K562 (cell line): ENCODE measurements around the gene RBMXL3. TPM values are rescaled to one million over a fixed set of nuclear protein-coding genes. Genes with fewer than 3 reads are reported as not detected.

Experiments
- AFF1 ChIP-seq, 2 experiments: fragments of 450-650 bp; IDR thresholded peaks; 2 replicates each; pipeline ENCODE4 v1.6.1; 2018; ENCODE audit warnings: mild to moderate bottlenecking in 2 of 2, low read depth in 1 of 2; ENCODE audit not compliant: partially characterized antibody in 2 of 2
- BCLAF1 ChIP-seq, 2 experiments: fragments of 450-650 bp in 1 of 2; IDR thresholded peaks; 2 replicates each; pipeline ENCODE4 v1.6.1; 2011 to 2017; ENCODE audit warnings: low read depth in 2 of 2, antibody characterized with exemption in 1 of 2, borderline replicate concordance in 1 of 2, low read length in 1 of 2, mild to moderate bottlenecking in 1 of 2, mixed read lengths in 1 of 2; ENCODE audit not compliant: control insufficient read depth in 1 of 2
- BMI1 ChIP-seq: fragments of 150-350 bp; IDR thresholded peaks from 2 replicates; pipeline ENCODE4 v1.6.1; 2014; ENCODE audit warnings: low read length
- CEBPB ChIP-seq: fragments of 450-650 bp; IDR thresholded peaks from 2 replicates; pipeline ENCODE4 v1.6.1; 2016; ENCODE audit warnings: missing genetic modification characterization, missing compliant biosample characterization
- CREM ChIP-seq: IDR thresholded peaks from 2 replicates; pipeline ENCODE4 v1.6.1; 2014; ENCODE audit warnings: antibody characterized with exemption, low read depth
- CXXC5 ChIP-seq: fragments of 250-450 bp; sonication (Bioruptor Pico); IDR thresholded peaks from 2 replicates; pipeline ENCODE4 v1.8.0; 2022; ENCODE audit warnings: inconsistent platforms, mild to moderate bottlenecking, moderate library complexity
- PRDM10 ChIP-seq: fragments of 450-650 bp; IDR thresholded peaks from 2 replicates; pipeline ENCODE4 v1.6.1; 2018; ENCODE audit not compliant: partially characterized antibody
- RFX5 ChIP-seq: IDR thresholded peaks from 2 replicates; pipeline ENCODE4 v1.6.1; 2011; ENCODE audit warnings: low read depth, mild to moderate bottlenecking, improper control_type of control experiment, low read length
- TEAD1 ChIP-seq, 2 experiments: fragments of 450-650 bp in 1 of 2; sonication (generic) in 1 of 2; formaldehyde crosslinking; IDR thresholded peaks; 2 replicates each; pipeline versions ENCODE4 v1.4.0 to v1.8.0; 2020 to 2022; ENCODE audit warnings: mild to moderate bottlenecking in 2 of 2, missing genetic modification reagents in 1 of 2
- ZBTB1 ChIP-seq: sonication (generic); formaldehyde crosslinking; IDR thresholded peaks from 2 replicates; pipeline ENCODE4 v1.8.1; 2023; ENCODE audit warnings: missing genetic modification reagents, low read depth, mild to moderate bottlenecking, borderline replicate concordance
- ZNF23 ChIP-seq: fragments of 250-450 bp; sonication (Bioruptor Pico); IDR thresholded peaks from 2 replicates; pipeline ENCODE4 v1.4.0; 2020; ENCODE audit warnings: mild to moderate bottlenecking
- polyA plus RNA-seq, 8 experiments: library from polyadenylated mRNA; depleted of rRNA in 4 of 8; stranded (reverse) in 5 of 8; unstranded in 3 of 8; fragments of >200 nt; fragmentation: Nextera tagmentation in 2 of 8; fragmentation: Illumina TruSeq in 1 of 8; extraction: Ambion mirVana in 2 of 8; extraction: Trizol in 1 of 8; gene quantifications; 2 replicates each; pipeline versions ENCODE4 v1.2.1 to v1.2.3, GENCODE V29; 2011 to 2014; ENCODE audit warnings: inconsistent platforms in 1 of 8, missing spikeins in 1 of 8
- total RNA-seq, 7 experiments: library from RNA; depleted of rRNA in 6 of 7; stranded (reverse); fragments of >200 nt in 6 of 7; fragmentation: Illumina TruSeq in 2 of 7; extraction: Trizol in 2 of 7; gene quantifications; 2 replicates each; pipeline versions ENCODE4 v1.2.1 to v1.2.3, GENCODE V29; 2011 to 2021; ENCODE audit warnings: low replicate concordance in 1 of 7

RBMXL3 gene
- total and polyA plus RNA-seq, 9 of the 15 experiments (the other 6 are each of a cell fraction or from before 2014, with no cell fraction given): 0.03 to 0.31 (median 0.04) TPM; not detected in 6

GRCh38 chrX:115192244-115192700 lies 3.1 kb downstream of the RBMXL3 start (continued):
- no peak for TF ChIP-seq PRDM10
- TF ChIP-seq AFF1 (IDR thresholded peaks at IDR 0.05; ENCODE audit: low read depth in 1 of 2, partially characterized antibody in 2 of 2): no peak
- no peak for TF ChIP-seq CXXC5
- TF ChIP-seq ZNF23 (CRISPR knock-in tag): no peak
- no peak for TF ChIP-seq CREM
- no peak for TF ChIP-seq RFX5
- no peak for TF ChIP-seq CEBPB (tag)
- no peak for TF ChIP-seq BMI1
- TF ChIP-seq BCLAF1 (IDR thresholded peaks at IDR 0.05; ENCODE audit: borderline replicate concordance in 1 of 2, control insufficient read depth in 1 of 2, low read depth in 2 of 2, low read length in 1 of 2): no peak
- no peak for TF ChIP-seq ZBTB1
- no peak for TF ChIP-seq TEAD1 (CRISPR knock-in tag; IDR thresholded peaks at IDR 0.05)
